Right lung (tissue), 5 donors: Measurements from ENCODE around the gene QRFP. TPM values are rescaled to one million over a fixed set of nuclear protein-coding genes. Genes with fewer than 3 reads are reported as not detected.
A peak's percentile ranks its signal among the peaks of the same experiment; 100 is the strongest.

ENCODE experiments used
- DNase-seq, 2 donors: peaks; one replicate each; pipeline ENCODE4 v3.0.0-alpha.2; 2013
- polyA plus RNA-seq, 5 donors: library from polyadenylated mRNA; unstranded; fragments of 120-200 nt; gene quantifications; one replicate each; pipeline versions ENCODE4 v1.2.1 to v1.2.3, GENCODE V29; 2013; ENCODE audit warnings: inconsistent platforms in 1 of 5, low replicate concordance in 1 of 5; ENCODE audit not compliant: insufficient read length in 5 of 5, insufficient read depth in 1 of 5

The QRFP gene
- polyA plus RNA-seq, 5 donors = 0.25 to 0.46 (median 0.37) TPM

GRCh38 chr9:130872912-130873503 lies 23.6 kb downstream of the QRFP start:
- DNase-seq = no peak

GRCh38 chr9:130872508-130872907 lies 24.1 kb downstream of the QRFP start:
- DNase-seq = no peak

GRCh38 chr9:130872093-130872492 lies 24.5 kb downstream of the QRFP start:
- DNase-seq = no peak

GRCh38 chr9:130871395-130872062 lies 25.1 kb downstream of the QRFP start:
- no peak for DNase-seq

GRCh38 chr9:130870491-130871381 lies 25.9 kb downstream of the QRFP start:
- DNase-seq = no peak

- no peak for DNase-seq
Measured at GRCh38 chr9:130869250-130869649, 27.4 kb downstream of the QRFP start.

- no peak for DNase-seq
Measured at GRCh38 chr9:130868230-130868629, 28.4 kb downstream of the QRFP start.

GRCh38 chr9:130867556-130867955 lies 29.1 kb downstream of the QRFP start:
- DNase-seq = no peak

- peak; percentile 49 to 64 for DNase-seq
Measured at GRCh38 chr9:130866474-130866965, 30.1 kb downstream of the QRFP start.

GRCh38 chr9:130865921-130866320 lies 30.7 kb downstream of the QRFP start:
- DNase-seq = no peak

GRCh38 chr9:130864541-130864940 lies 32.1 kb downstream of the QRFP start:
- DNase-seq = no peak

- DNase-seq = no peak
Measured at GRCh38 chr9:130862747-130863146, 33.9 kb downstream of the QRFP start.

GRCh38 chr9:130862217-130862616 lies 34.4 kb downstream of the QRFP start:
- no peak for DNase-seq

- DNase-seq = no peak
Measured at GRCh38 chr9:130861372-130862180, 35.0 kb downstream of the QRFP start.

GRCh38 chr9:130860458-130861316 lies 35.9 kb downstream of the QRFP start:
- peak in 1 of 2 donors; percentile 42 for DNase-seq

- DNase-seq = no peak
Measured at GRCh38 chr9:130858739-130859705, 37.6 kb downstream of the QRFP start.

- no peak for DNase-seq
Measured at GRCh38 chr9:130857864-130858738, 38.5 kb downstream of the QRFP start.

- DNase-seq = no peak
Measured at GRCh38 chr9:130856474-130856873, 40.1 kb downstream of the QRFP start.
